Activated B cell treated with CpG ODN at 0.5 μM for 24 hours (primary cell): Measurements from ENCODE around the gene MST1. TPM values are rescaled to one million over a fixed set of nuclear protein-coding genes. Genes with fewer than 3 reads are reported as not detected.

ENCODE experiments used
- ATAC-seq: fragments of 200-7000 bp; cut with Tn5 transposase; one replicate; pipeline ENCODE4 v1.10.0; 2021; ENCODE audit warnings: low read depth, mild to moderate bottlenecking, moderate library complexity
- CTCF ChIA-PET: fragments of 350-600 bp; sonication (Branson Sonifier 250); formaldehyde crosslinking; loops from one replicate; lab custom pipeline; 2021; ENCODE audit warnings: antibody characterized with exemption; lab: Charles Lee
- POLR2A ChIA-PET: fragments of 350-600 bp; sonication (Branson Sonifier 250); formaldehyde crosslinking; loops from one replicate; lab custom pipeline; 2021; ENCODE audit warnings: antibody characterized with exemption; lab: Charles Lee
- DNase-seq: peaks from one replicate; pipeline ENCODE4 v3.0.0; 2022
- H3K27ac Mint-ChIP-seq: one replicate; pipeline ENCODE4 v1.8.0; 2020; ENCODE audit warnings: mixed read lengths
- H3K27me3 Mint-ChIP-seq: one replicate; pipeline ENCODE4 v1.8.0; 2021; ENCODE audit warnings: mixed read lengths
- H3K36me3 Mint-ChIP-seq: one replicate; pipeline ENCODE4 v1.8.0; 2021; ENCODE audit warnings: low read depth, mixed read lengths
- H3K4me1 Mint-ChIP-seq: one replicate; pipeline ENCODE4 v1.8.0; 2021; ENCODE audit warnings: mixed read lengths
- H3K4me3 Mint-ChIP-seq: one replicate; pipeline ENCODE4 v1.8.0; 2020; ENCODE audit warnings: mild to moderate bottlenecking, mixed read lengths
- H3K9me3 Mint-ChIP-seq: one replicate; pipeline ENCODE4 v1.8.0; 2020; ENCODE audit warnings: mixed read lengths
- intact Hi-C: fragments of 100-400 bp; cut with micrococcal nuclease; formaldehyde crosslinking; loops from one replicate; pipeline ENCODE4 v1.15.1; 2024
- total RNA-seq: library from RNA; stranded (reverse); gene quantifications from 2 replicates; pipeline ENCODE4 v1.2.3, GENCODE V29; 2022
- TF ChIP-seq, protein P1 (sequence below): fragments of 200-600 bp; IDR thresholded peaks from one replicate; pipeline ENCODE4 v1.8.0; 2022; ENCODE audit warnings: antibody characterized with exemption, mild to moderate bottlenecking

MST1 gene
- total RNA-seq, 1 donor from 2014 or later: 8.0 TPM

DNA sequence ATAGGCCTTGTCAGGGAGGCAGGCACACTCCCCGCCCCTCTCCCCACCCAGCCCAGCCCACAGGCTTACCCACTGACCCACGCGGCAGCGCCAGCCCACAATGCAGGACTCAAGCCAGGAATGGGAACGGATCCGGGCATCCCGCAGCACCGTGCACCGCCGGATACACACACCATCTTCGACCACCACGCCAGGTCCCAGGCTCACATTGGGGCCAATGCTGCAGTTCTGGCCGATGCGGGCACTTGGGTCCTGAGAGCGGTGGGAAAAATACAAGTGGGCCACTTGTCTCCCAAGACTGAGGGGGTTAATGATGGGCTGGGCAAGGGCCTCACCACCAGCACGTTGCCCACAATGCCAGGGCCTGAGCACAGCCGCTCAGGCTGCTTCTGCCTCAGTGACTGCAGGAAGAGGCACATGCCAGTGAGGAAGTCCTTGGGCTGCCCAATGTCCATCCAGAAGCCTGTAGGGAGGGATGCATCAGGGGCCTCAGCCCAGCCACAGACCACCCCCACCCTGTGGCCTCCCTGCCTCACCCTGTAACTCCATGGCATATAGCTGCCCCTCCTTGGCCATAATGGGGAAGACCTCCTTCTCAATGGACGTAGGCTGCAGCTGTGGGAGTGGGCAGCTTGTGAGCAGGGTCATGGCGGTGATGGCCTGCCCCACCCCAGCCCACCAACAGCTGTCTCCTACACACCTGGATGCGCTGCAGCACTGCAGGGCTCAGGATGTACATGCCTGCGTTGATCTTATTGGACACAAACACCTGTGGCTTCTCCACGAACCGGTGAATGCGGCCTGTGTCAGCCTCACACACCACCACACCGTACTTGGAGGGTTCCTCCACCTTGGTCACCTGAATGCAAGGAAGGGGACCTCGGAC lies 32.9 kb upstream of the MST1 start:
- TF ChIP-seq, protein P1, sequence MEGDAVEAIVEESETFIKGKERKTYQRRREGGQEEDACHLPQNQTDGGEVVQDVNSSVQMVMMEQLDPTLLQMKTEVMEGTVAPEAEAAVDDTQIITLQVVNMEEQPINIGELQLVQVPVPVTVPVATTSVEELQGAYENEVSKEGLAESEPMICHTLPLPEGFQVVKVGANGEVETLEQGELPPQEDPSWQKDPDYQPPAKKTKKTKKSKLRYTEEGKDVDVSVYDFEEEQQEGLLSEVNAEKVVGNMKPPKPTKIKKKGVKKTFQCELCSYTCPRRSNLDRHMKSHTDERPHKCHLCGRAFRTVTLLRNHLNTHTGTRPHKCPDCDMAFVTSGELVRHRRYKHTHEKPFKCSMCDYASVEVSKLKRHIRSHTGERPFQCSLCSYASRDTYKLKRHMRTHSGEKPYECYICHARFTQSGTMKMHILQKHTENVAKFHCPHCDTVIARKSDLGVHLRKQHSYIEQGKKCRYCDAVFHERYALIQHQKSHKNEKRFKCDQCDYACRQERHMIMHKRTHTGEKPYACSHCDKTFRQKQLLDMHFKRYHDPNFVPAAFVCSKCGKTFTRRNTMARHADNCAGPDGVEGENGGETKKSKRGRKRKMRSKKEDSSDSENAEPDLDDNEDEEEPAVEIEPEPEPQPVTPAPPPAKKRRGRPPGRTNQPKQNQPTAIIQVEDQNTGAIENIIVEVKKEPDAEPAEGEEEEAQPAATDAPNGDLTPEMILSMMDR: no peak
- POLR2A ChIA-PET: interaction anchor here (0.5 to 3.5 kb wide), 2 partner anchors 64 to 317 kb away, joined by 3 to 24 read pairs; partner anchors contain the start of gene IP6K1
- intact Hi-C loops: loop anchor here (5.0 kb wide), 1 partner anchor 1950 kb away; the partner anchor contains the start of gene TEX264
- no peak for DNase-seq
- Mint-ChIP-seq H3K4me1 (peaks cover 59% of the 10 kb centered on the region), H3K4me3 (peak overlapping the region; percentile 93), H3K36me3 (peaks cover 30% of the 10 kb centered on the region), H3K9me3 (no peaks in the 10 kb centered on the region), H3K27ac (no peak overlapping the region), H3K27me3 (no peaks in the 10 kb centered on the region)
- CTCF ChIA-PET: interaction anchor here (1.7 kb wide), 1 partner anchor 182 kb away, joined by 4 read pairs; no protein-coding TSS in a partner anchor
- ATAC-seq: no peak

DNA sequence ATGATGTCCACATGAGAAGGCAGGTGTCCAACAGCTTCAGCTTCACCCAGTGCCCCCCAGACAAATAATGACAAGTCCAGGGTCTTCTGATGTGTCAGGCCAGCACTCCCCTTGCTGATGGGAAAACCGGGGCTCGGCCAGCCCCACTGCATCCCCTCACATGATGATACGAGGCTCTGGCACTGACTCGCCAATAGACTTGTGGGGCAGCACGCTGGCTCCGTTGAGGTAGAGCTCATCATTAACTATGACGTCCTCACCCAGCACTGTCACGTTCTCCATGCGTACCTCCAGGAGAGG lies 32.3 kb upstream of the MST1 start:
- no peak for ATAC-seq
- TF ChIP-seq, protein P1: no peak
- Mint-ChIP-seq H3K9me3 (no peaks in the 10 kb centered on the region), H3K4me1 (peaks cover 54% of the 10 kb centered on the region), H3K36me3 (peaks cover 26% of the 10 kb centered on the region), H3K27me3 (no peaks in the 10 kb centered on the region), H3K4me3 (no peak overlapping the region), H3K27ac (no peak overlapping the region)
- intact Hi-C loops: loop anchor here (5.0 kb wide), 1 partner anchor 1951 kb away; the partner anchor contains the start of gene TEX264
- DNase-seq: no peak
- CTCF ChIA-PET: interaction anchor here (1.7 kb wide), 1 partner anchor 182 kb away, joined by 4 read pairs; no protein-coding TSS in a partner anchor
- POLR2A ChIA-PET: interaction anchor here (1.0 kb wide), 1 partner anchor 65 kb away, joined by 3 read pairs; the partner anchor contains the start of gene IP6K1

DNA sequence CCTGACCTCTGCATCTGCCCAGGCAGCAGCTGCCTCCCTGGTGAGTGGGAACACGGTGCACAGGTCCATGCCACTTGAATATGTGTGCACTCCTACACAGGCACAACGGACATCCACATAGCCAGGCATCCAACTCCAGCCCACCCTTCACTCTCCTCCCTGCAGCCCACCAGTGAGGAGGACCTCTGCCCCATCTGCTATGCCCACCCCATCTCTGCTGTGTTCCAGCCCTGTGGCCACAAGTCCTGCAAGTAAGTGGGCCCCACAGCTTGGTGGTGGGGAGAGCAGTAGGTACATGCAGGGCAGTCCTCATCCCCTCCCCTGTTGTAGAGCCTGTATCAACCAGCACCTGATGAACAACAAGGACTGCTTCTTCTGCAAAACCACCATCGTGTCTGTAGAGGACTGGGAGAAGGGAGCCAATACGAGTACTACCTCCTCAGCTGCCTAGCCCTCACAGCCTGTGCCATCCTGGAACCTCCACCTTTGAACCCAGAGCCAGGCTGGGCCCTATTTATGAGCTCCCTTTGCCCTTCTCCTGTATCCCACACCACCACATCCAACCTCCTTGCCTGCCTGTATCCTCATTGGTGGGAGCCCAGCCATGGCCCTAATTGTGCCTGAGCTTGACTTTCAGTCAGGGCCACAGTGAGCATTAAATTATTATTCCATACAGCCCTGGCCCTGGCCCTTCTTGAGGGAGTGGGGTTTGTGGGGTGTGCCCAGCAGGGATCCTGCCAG lies 31.8 kb upstream of the MST1 start:
- intact Hi-C loops: loop anchor here (5.0 kb wide), 1 partner anchor 1951 kb away; the partner anchor contains the start of gene TEX264
- H3K9me3 Mint-ChIP-seq: no peaks in the 10 kb centered on the region
- no peaks in the 10 kb centered on the region for H3K27me3 Mint-ChIP-seq
- ChIA-PET POLR2A (interaction anchor here (1.0 to 1.9 kb wide), 2 partner anchors 66 to 181 kb away, joined by 3 to 10 read pairs; partner anchors contain the start of gene IP6K1), CTCF (interaction anchor here (1.7 kb wide), 1 partner anchor 181 kb away, joined by 4 read pairs; no protein-coding TSS in a partner anchor)
- peaks cover 49% of the 10 kb centered on the region for H3K4me1 Mint-ChIP-seq
- ATAC-seq: no peak
- H3K4me3 Mint-ChIP-seq: peak overlapping the region; percentile 28
- H3K36me3 Mint-ChIP-seq: peaks cover 27% of the 10 kb centered on the region
- peak overlapping the region; percentile 44 for H3K27ac Mint-ChIP-seq
- TF ChIP-seq, protein P1: no peak
- DNase-seq: no peak

DNA sequence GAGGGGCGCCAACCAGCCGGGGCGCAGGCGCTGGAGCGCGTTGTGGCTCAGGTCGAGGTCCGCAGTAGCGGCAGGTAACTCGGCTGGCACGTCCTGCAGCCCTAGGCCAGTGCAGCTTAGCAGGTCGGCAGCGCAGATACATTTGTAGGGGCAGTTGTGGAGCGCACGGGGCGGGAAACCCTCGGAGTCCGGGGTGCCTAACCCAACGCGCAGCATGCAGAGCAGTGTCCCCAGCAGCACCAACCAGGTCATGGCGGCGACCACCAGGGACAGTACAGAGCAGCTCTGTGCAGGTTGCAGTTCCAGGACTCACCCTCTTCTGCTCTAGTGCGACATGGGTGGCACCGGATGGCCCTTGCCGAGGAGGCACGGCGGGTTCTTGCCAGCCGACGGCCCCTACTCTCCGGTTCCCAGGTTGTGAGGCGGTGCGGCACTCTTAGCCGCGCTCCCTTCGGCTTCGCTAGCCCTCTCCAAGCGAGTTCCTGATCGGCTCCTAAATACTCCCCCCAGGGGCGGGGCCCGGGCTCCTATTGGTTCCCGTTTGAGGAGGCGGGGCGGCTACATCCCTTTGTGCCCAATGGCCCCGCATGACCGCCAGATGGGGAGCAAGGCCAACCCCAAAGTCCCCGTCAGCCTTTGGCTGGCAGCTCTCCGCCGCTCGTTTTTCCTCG lies 30.1 kb upstream of the MST1 start, which contains the start of gene AMIGO3:
Gene AMIGO3, minus strand, starts transcription at position 471 of the 671 bp plus-strand sequence. Its CDS starts 219 bp downstream, at position 252.
- Mint-ChIP-seq H3K27ac (peak within 1 kb of the TSS; percentile 83), H3K4me1 (peaks cover 33% of the 10 kb centered on the region), H3K36me3 (peaks cover 32% of the 10 kb centered on the region), H3K27me3 (no peaks in the 10 kb centered on the region), H3K9me3 (no peaks in the 10 kb centered on the region), H3K4me3 (peak within 1 kb of the TSS; percentile 84)
- intact Hi-C loops: loop anchor here (1.0 to 2.0 kb wide), 5 partner anchors 46 to 573 kb away; partner anchors contain the start of genes IFRD2 and IP6K1
- TF ChIP-seq, protein P1: no peak
- DNase-seq: peak; percentile 89
- ATAC-seq: peak; percentile 67
- CTCF ChIA-PET: interaction anchor here (0.8 to 1.7 kb wide), 5 partner anchors 11 to 120 kb away, joined by 3 to 8 read pairs (median 4); no protein-coding TSS in a partner anchor
- POLR2A ChIA-PET: interaction anchor here (0.8 to 1.9 kb wide), 6 partner anchors 11 to 179 kb away, joined by 3 to 10 read pairs (median 5); partner anchors contain the start of genes INKA1 and IP6K1
